K562 (cell line): Measurements from ENCODE around the gene BOLA3. TPM values are rescaled to one million over a fixed set of nuclear protein-coding genes. Genes with fewer than 3 reads are reported as not detected.

Experiments used
- ATAC-seq: fragments of 200-7000 bp; cut with Tn5 transposase; 3 replicates; pipeline ENCODE4 v1.9.1; 2020; ENCODE audit warnings: moderate library complexity
- BruUV-seq: library from RNA; stranded (reverse); fragments of 400-500 nt; replicated peaks from 2 replicates; lab custom pipeline; 2021; lab: Mats Ljungman, UMichigan
- CTCF ChIA-PET: fragments of 300-600 bp; formaldehyde crosslinking; extraction: SDS; loops from one replicate; lab custom pipeline; 2021; ENCODE audit warnings: low intra/inter-chr PET ratio; lab: Yijun Ruan, JAX
- POLR2A ChIA-PET: fragments of 300-600, 350-650 bp; sonication (Branson Sonifier 250); formaldehyde crosslinking; extraction: SDS; loops from one replicate; lab custom pipeline; 2021; ENCODE audit warnings: antibody characterized with exemption, inconsistent platforms; lab: Yijun Ruan, JAX
- DNase-seq, 4 experiments: peaks; one replicate each; pipeline versions ENCODE4 v3.0.0 to v3.0.0-alpha.2; 2011 to 2018; ENCODE audit warnings: low spot score in 3 of 4, mixed read lengths in 3 of 4; ENCODE audit errors: extremely low read depth in 1 of 4
- FAIRE-seq: peaks from 2 replicates; lab custom pipeline; 2011; peaks lifted over from hg19 to GRCh38; lab: Jason Lieb, UNC
- H2AFZ ChIP-seq: 2 replicates; pipeline ENCODE4 v1.6.0; 2011; ENCODE audit warnings: low read depth, low read length, control low read depth, inconsistent platforms
- H3K27ac ChIP-seq: fragments of 200-600 bp; 3 replicates; pipeline ENCODE4 v1.8.0; 2011; ENCODE audit warnings: low read depth, mild to moderate bottlenecking, control low read depth, inconsistent platforms, low read length, moderate library complexity, mixed read lengths; ENCODE audit errors: extremely low read depth
- H3K27me3 ChIP-seq, 2 experiments: fragments of 300-600 bp in 1 of 2; 2 replicates in 1 of 2; 3 replicates in 1 of 2; pipeline versions ENCODE4 v1.6.0 to v1.8.0; 2011; ENCODE audit warnings: inconsistent platforms in 2 of 2, low read length in 2 of 2, mild to moderate bottlenecking in 1 of 2, mixed read lengths in 1 of 2, moderate library complexity in 1 of 2; ENCODE audit not compliant: control insufficient read depth in 2 of 2, insufficient read depth in 2 of 2
- H3K36me3 ChIP-seq: fragments of 300-600 bp; 3 replicates; pipeline ENCODE4 v1.8.0; 2011; ENCODE audit warnings: mild to moderate bottlenecking, low read length, inconsistent platforms; ENCODE audit not compliant: control insufficient read depth, insufficient read depth
- H3K4me1 ChIP-seq, 2 experiments: fragments of 200-600 bp in 1 of 2; replicated peaks in 1 of 2; 2 replicates in 1 of 2; 3 replicates in 1 of 2; pipeline versions ENCODE4 v1.5.1 to v1.8.0; 2011; ENCODE audit warnings: inconsistent platforms in 2 of 2, low read length in 2 of 2, mild to moderate bottlenecking in 1 of 2, mixed read lengths in 1 of 2, moderate library complexity in 1 of 2; ENCODE audit not compliant: control insufficient read depth in 2 of 2, insufficient read depth in 2 of 2
- H3K4me2 ChIP-seq: 2 replicates; pipeline ENCODE4 v1.6.1; 2011; ENCODE audit warnings: low read length, control low read depth, inconsistent platforms, mixed read lengths; ENCODE audit not compliant: insufficient read depth
- H3K4me3 ChIP-seq: fragments of 200-600 bp; sonication (generic), shearing (Covaris generic); 2 replicates; pipeline ENCODE4 v1.5.1; 2016; ENCODE audit warnings: control low read depth, inconsistent platforms
- H3K79me2 ChIP-seq: fragments of 200-600 bp; 3 replicates; pipeline ENCODE4 v1.8.0; 2011; ENCODE audit warnings: low read length, inconsistent platforms; ENCODE audit not compliant: control insufficient read depth, insufficient read depth
- H3K9ac ChIP-seq, 2 experiments: 2 replicates each; pipeline versions ENCODE4 v1.6.0 to v1.6.1; 2011; ENCODE audit warnings: low read depth in 2 of 2, low read length in 2 of 2, control low read depth in 1 of 2, inconsistent platforms in 1 of 2, mild to moderate bottlenecking in 1 of 2, mixed read lengths in 1 of 2; ENCODE audit not compliant: insufficient read depth in 1 of 2
- H3K9me1 ChIP-seq: one replicate; pipeline ENCODE4 v1.6.0; 2011; ENCODE audit warnings: inconsistent platforms, mild to moderate bottlenecking, low read length, moderate library complexity; ENCODE audit not compliant: control insufficient read depth, insufficient read depth
- H3K9me3 ChIP-seq: replicated peaks from 2 replicates; pipeline ENCODE4 v1.5.1; 2011; ENCODE audit warnings: low read depth, low read length, inconsistent platforms; ENCODE audit not compliant: control insufficient read depth, insufficient read depth
- H4K20me1 ChIP-seq: replicated peaks from 2 replicates; pipeline ENCODE4 v1.6.1; 2011; ENCODE audit warnings: low read length, inconsistent platforms, mixed read lengths; ENCODE audit not compliant: control insufficient read depth, insufficient read depth
- CTCF ChIP-seq, 3 experiments: IDR thresholded peaks in 2 of 3; conservative IDR thresholded peaks in 1 of 3; 2 replicates each; pipeline ENCODE4 v1.5.1; 2011 to 2012; ENCODE audit warnings: low read length in 3 of 3, mild to moderate bottlenecking in 3 of 3, control low read depth in 2 of 3, improper control_type of control experiment in 1 of 3, inconsistent platforms in 1 of 3, low read depth in 1 of 3, mixed read lengths in 1 of 3, moderate library complexity in 1 of 3; ENCODE audit not compliant: insufficient read depth in 2 of 3
- JUN ChIP-seq, 2 experiments: sonication (generic) in 1 of 2; formaldehyde crosslinking in 1 of 2; IDR thresholded peaks; 2 replicates each; pipeline versions ENCODE4 v1.6.1 to v1.8.0; 2012 to 2022; ENCODE audit warnings: borderline replicate concordance in 2 of 2, mild to moderate bottlenecking in 2 of 2, improper control_type of control experiment in 1 of 2, low read depth in 1 of 2, low read length in 1 of 2, missing genetic modification reagents in 1 of 2
- NFIC ChIP-seq: fragments of 450-650 bp; IDR thresholded peaks from 2 replicates; pipeline ENCODE4 v1.6.1; 2017; ENCODE audit warnings: mild to moderate bottlenecking, inconsistent platforms
- RNF219 ChIP-seq: fragments of 250-450 bp; sonication (Bioruptor Pico); IDR thresholded peaks from 2 replicates; pipeline ENCODE4 v1.5.0; 2022; ENCODE audit warnings: mild to moderate bottlenecking
- TARDBP ChIP-seq: fragments of 450-650 bp; IDR thresholded peaks from 2 replicates; pipeline ENCODE4 v1.6.1; 2016
- TOE1 ChIP-seq, 2 experiments: fragments of 450-650 bp in 1 of 2; sonication (generic) in 1 of 2; formaldehyde crosslinking in 1 of 2; IDR thresholded peaks; 2 replicates each; pipeline versions ENCODE4 v1.7.1 to v1.8.0; 2016 to 2022; ENCODE audit warnings: borderline replicate concordance in 2 of 2, mild to moderate bottlenecking in 2 of 2, antibody characterized with exemption in 1 of 2, inconsistent platforms in 1 of 2, low read depth in 1 of 2, missing genetic modification reagents in 1 of 2, moderate library complexity in 1 of 2
- WGBS: fragments of 100-300 bp; shearing (Covaris generic); methylation state at CpG from one replicate; pipeline ENCODE4 v1.1.6; 2016; ENCODE audit warnings: low coverage, mixed read lengths; ENCODE audit not compliant: insufficient coverage; ENCODE audit errors: missing lambda C conversion rate; 5-methylcytosine and 5-hydroxymethylcytosine counted together
- in situ Hi-C: fragments of 300-500 bp; cut with MboI; formaldehyde crosslinking; loops from 4 replicates; pipeline ENCODE4 v1.15.0; 2018; ENCODE audit warnings: inconsistent platforms, mixed read lengths
- intact Hi-C: fragments of 100-400 bp; cut with micrococcal nuclease; formaldehyde crosslinking; loops from 2 replicates; pipeline ENCODE4 v1.14.2; 2022
- polyA plus RNA-seq, 8 experiments: library from polyadenylated mRNA; depleted of rRNA in 4 of 8; stranded (reverse) in 5 of 8; unstranded in 3 of 8; fragments of >200 nt; fragmentation: Nextera tagmentation in 2 of 8; fragmentation: Illumina TruSeq in 1 of 8; extraction: Ambion mirVana in 2 of 8; extraction: Trizol in 1 of 8; gene quantifications; 2 replicates each; pipeline versions ENCODE4 v1.2.1 to v1.2.3, GENCODE V29; 2011 to 2014; ENCODE audit warnings: inconsistent platforms in 1 of 8, missing spikeins in 1 of 8
- total RNA-seq, 7 experiments: library from RNA; depleted of rRNA in 6 of 7; stranded (reverse); fragments of >200 nt in 6 of 7; fragmentation: Illumina TruSeq in 2 of 7; extraction: Trizol in 2 of 7; gene quantifications; 2 replicates each; pipeline versions ENCODE4 v1.2.1 to v1.2.3, GENCODE V29; 2011 to 2021; ENCODE audit warnings: low replicate concordance in 1 of 7
- TF ChIP-seq, protein P1 (sequence below), 2 experiments: fragments of 450-650 bp; formaldehyde crosslinking in 1 of 2; IDR thresholded peaks; 2 replicates each; pipeline versions ENCODE4 v1.4.0 to v1.6.1; 2014 to 2020; ENCODE audit warnings: mild to moderate bottlenecking in 2 of 2, borderline replicate concordance in 1 of 2, low read depth in 1 of 2

The BOLA3 gene
- total and polyA plus RNA-seq, 9 of the 15 experiments (the other 6 are each of a cell fraction or from before 2014, with no cell fraction given): 149 to 619 (median 255) TPM

DNA sequence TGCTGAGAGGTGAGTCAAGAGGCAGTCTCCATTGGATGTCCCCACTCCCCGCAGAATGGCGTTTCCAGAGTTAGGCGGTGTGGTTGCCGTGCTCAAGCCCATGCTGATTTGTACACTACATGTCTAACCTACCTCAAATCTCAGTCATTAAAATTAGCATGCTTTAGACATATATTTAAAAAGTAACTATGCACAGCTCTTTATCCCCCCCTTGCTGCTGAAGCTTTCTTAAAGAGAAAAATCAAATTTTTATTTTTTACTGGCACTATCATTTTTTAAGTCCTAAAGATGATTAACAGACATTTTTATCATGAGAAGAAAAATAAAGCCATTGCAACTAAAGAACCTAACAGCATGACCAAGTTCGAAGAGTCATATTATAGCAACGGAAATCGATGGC, 42.9 kb downstream of the BOLA3 start:
- no peaks in the 10 kb centered on the region for H4K20me1 ChIP-seq
- BruUV-seq: no TSS peak
- WGBS: 93% methylated on average over 7 of the region's 7 CpGs
- no peaks in the 10 kb centered on the region for H3K27me3 ChIP-seq
- no peaks in the 10 kb centered on the region for H3K9me3 ChIP-seq
- ChIA-PET POLR2A (interaction anchor here (1.0 kb wide), 2 partner anchors 45 to 96 kb away, joined by 3 read pairs; no protein-coding TSS in a partner anchor), CTCF (interaction anchor here (0.6 to 1.4 kb wide), 4 partner anchors 45 to 420 kb away, joined by 3 to 5 read pairs (median 4); no protein-coding TSS in a partner anchor)
- H3K36me3 ChIP-seq: peaks cover 33% of the 10 kb centered on the region; the same call in 2 of the 3 replicates
- intact Hi-C loops (loop anchor here (10.0 kb wide), 1 partner anchor 280 kb away; the partner anchor contains the start of gene STAMBP), in situ Hi-C loops (no loop called here)
- H2AFZ ChIP-seq: no peak overlapping the region
- no peak for ATAC-seq
- no peak overlapping the region for H3K9ac ChIP-seq
- H3K4me1 ChIP-seq: peaks cover 0 to 7% of the 10 kb centered on the region in 2 experiments; a peak in 1 of 5 replicates
- no peak overlapping the region for H3K4me3 ChIP-seq
- H3K79me2 ChIP-seq: no peaks in the 10 kb centered on the region
- H3K9me1 ChIP-seq: no peaks in the 10 kb centered on the region
- no peak overlapping the region for H3K4me2 ChIP-seq
- DNase-seq: no peak
- no peak for FAIRE-seq
- H3K27ac ChIP-seq: no peak overlapping the region
- TF ChIP-seq JUN (IDR thresholded peaks at IDR 0.05; ENCODE audit: borderline replicate concordance, low read depth, low read length): no peak
- TF ChIP-seq JUN (CRISPR knock-in tag; IDR thresholded peaks at IDR 0.05; ENCODE audit: borderline replicate concordance): no peak
- TF ChIP-seq NFIC: no peak
- TF ChIP-seq CTCF (IDR thresholded peaks at IDR 0.05 in 2 of 3, conservative IDR thresholded peaks at IDR 0.05 in 1 of 3; ENCODE audit: insufficient read depth in 2 of 3, low read depth in 1 of 3, low read length in 3 of 3): peak in 1 of 3 experiments; percentile 47; a peak in 2 of 6 replicates
- TF ChIP-seq, protein P1, sequence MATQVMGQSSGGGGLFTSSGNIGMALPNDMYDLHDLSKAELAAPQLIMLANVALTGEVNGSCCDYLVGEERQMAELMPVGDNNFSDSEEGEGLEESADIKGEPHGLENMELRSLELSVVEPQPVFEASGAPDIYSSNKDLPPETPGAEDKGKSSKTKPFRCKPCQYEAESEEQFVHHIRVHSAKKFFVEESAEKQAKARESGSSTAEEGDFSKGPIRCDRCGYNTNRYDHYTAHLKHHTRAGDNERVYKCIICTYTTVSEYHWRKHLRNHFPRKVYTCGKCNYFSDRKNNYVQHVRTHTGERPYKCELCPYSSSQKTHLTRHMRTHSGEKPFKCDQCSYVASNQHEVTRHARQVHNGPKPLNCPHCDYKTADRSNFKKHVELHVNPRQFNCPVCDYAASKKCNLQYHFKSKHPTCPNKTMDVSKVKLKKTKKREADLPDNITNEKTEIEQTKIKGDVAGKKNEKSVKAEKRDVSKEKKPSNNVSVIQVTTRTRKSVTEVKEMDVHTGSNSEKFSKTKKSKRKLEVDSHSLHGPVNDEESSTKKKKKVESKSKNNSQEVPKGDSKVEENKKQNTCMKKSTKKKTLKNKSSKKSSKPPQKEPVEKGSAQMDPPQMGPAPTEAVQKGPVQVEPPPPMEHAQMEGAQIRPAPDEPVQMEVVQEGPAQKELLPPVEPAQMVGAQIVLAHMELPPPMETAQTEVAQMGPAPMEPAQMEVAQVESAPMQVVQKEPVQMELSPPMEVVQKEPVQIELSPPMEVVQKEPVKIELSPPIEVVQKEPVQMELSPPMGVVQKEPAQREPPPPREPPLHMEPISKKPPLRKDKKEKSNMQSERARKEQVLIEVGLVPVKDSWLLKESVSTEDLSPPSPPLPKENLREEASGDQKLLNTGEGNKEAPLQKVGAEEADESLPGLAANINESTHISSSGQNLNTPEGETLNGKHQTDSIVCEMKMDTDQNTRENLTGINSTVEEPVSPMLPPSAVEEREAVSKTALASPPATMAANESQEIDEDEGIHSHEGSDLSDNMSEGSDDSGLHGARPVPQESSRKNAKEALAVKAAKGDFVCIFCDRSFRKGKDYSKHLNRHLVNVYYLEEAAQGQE (IDR thresholded peaks at IDR 0.05; ENCODE audit: borderline replicate concordance): peak; percentile 28; the same call in 1 of the 2 replicates
- TF ChIP-seq, protein P1 (CRISPR knock-in tag; IDR thresholded peaks at IDR 0.05; ENCODE audit: low read depth): no peak
- TF ChIP-seq RNF219 (CRISPR knock-in tag): no peak
- no peak for TF ChIP-seq TARDBP
- TF ChIP-seq TOE1 (IDR thresholded peaks at IDR 0.05; ENCODE audit: borderline replicate concordance): no peak
- no peak for TF ChIP-seq TOE1 (CRISPR knock-in tag; IDR thresholded peaks at IDR 0.05; ENCODE audit: borderline replicate concordance, low read depth)
